GM12801 (cell line): ENCODE results near the gene UNKL.

Experiments used
- TF ChIP-seq, protein P1 (sequence below): IDR thresholded peaks from one replicate; pipeline ENCODE4 v1.5.1; 2011; ENCODE audit warnings: control low read depth; ENCODE audit not compliant: insufficient read length; ENCODE audit errors: extremely low read depth

The UNKL gene

DNA sequence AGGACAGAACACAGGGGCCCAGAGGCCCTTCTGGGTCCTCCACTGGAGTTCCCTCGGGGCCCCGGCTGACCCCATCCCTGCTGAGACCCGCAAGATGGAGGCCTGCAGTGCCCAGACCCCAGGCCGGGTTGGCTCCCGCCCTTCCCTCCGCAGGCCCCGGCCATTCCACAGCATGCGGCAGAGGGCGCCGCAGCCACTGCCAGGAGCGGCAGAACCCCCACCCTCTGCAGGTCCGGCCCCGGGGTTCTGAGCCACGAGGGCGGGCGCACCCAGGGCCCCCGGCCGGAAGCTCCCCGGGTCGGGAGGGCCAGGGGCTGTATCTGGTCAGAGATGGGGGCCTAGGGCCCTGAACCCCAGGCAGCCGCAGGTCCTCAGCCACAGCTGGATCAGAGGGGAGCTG, 14.0 kb upstream of the UNKL start:
- TF ChIP-seq, protein P1, sequence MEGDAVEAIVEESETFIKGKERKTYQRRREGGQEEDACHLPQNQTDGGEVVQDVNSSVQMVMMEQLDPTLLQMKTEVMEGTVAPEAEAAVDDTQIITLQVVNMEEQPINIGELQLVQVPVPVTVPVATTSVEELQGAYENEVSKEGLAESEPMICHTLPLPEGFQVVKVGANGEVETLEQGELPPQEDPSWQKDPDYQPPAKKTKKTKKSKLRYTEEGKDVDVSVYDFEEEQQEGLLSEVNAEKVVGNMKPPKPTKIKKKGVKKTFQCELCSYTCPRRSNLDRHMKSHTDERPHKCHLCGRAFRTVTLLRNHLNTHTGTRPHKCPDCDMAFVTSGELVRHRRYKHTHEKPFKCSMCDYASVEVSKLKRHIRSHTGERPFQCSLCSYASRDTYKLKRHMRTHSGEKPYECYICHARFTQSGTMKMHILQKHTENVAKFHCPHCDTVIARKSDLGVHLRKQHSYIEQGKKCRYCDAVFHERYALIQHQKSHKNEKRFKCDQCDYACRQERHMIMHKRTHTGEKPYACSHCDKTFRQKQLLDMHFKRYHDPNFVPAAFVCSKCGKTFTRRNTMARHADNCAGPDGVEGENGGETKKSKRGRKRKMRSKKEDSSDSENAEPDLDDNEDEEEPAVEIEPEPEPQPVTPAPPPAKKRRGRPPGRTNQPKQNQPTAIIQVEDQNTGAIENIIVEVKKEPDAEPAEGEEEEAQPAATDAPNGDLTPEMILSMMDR: no peak

- TF ChIP-seq, protein P1: no peak
Observed at GRCh38 chr16:1427473-1428461, 13.3 kb upstream of the UNKL start.

GRCh38 chr16:1426734-1427471, 12.4 kb upstream of the UNKL start:
- TF ChIP-seq, protein P1: no peak

DNA sequence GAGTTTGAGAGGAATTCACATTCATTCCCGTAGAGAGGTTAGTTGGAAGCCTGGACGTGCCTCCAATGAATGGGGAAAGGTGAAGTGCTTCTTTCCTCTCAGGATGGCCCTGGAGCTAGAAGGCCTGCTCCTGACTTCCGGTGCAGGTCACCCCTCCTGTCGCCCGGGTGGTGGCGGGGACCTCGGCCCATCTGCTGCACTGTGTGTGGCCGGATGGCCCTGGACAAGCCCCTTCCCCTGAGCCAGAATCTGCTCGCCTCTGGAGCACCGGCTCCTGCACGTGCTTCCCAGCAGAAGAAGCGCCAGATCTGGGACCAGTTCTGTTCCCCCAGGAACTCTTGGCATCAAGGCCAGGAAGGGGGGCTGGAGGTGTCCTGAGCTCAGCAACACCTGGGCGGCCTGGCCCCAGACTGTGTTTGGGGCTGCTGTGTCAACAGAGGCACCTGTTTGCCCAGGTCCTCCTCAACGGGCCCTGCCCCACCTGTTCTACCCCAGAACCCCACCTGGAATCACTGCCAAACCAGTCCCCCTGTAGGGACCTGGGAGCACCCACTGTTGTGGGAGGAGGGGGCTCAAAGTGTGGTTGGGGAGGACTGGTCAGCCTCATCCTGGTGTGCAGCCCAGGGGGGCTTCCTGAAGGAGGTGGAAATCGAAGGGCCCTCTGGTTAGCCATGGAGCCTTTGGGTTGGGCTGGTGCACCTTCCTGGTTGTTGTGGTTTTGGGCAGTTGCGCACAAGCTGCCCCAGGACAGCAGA, 11.3 kb upstream of the UNKL start:
- TF ChIP-seq, protein P1: no peak

DNA sequence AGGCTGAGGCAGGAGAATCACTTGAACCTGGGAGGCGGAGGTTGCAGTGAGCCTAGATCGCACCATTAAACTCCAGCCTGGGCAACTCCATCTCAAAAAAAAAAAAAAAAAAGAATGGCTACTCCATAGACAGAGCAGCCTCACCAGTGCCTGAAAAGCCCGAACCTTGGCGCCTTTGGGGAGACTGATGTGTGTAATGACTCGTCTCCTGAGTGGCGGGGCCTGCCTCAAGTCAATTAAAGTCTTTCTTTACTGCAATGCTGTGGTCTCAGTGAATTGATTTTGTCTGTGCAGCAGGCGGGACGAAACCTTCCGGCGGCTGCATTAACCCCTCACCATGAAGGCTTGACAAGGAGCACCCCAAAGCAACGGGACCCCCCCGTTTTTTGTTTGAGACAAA, 9.5 kb upstream of the UNKL start:
- TF ChIP-seq, protein P1: no peak

GRCh38 chr16:1422076-1422475, 7.6 kb upstream of the UNKL start:
- TF ChIP-seq, protein P1: no peak

DNA sequence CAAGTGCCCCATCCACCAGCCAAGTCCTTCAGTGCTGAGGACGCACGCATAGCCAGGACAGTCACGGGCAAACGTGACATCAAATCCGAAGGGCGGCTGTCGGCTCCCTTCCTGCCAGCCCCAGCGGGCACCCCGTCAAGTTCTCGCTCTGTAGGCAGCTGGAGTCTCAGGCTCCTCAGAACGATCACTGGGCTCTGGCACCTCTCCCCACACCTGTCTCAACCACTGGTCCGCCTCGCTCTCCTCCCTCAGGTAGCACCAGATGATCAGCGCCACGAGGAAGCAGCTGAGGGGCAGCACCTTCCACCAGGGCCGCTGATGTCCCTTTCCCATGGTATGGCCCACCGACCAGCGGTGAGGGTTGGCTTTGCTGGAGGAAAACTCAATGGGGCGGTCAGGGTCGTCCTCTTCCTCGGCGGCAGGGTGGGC, 5.6 kb upstream of the UNKL start:
- TF ChIP-seq, protein P1: no peak
